ENCODE results near the gene PCDHA5. TPM values are rescaled to one million over a fixed set of nuclear protein-coding genes. Genes with fewer than 3 reads are reported as not detected.
A peak's percentile ranks its signal among the peaks of the same experiment; 100 is the strongest.

Gene PCDHA5
- total RNA-seq, 2 experiments from 2014 or later, result not detected

GRCh38 chr5:140868721-140869554 is 47.5 kb downstream of the PCDHA5 start, which contains the start of gene PCDHA11:
Gene PCDHA11 (plus strand): TSS chr5:140868957. CDS start chr5:140869104, 147 bp downstream.
- no TSS peak for BruUV-seq (replicated peaks)
- no peak for DNase-seq (ENCODE audit: low spot score)
- no peak within 1 kb of the TSS for H2AFZ ChIP-seq (ENCODE audit: low read length)
- no peaks in the 10 kb centered on the region for H3K36me3 ChIP-seq (ENCODE audit: insufficient read depth, low read length)
- H3K4me3 ChIP-seq (ENCODE audit: low read depth, low read length, poor library complexity, severe bottlenecking), result no peak within 1 kb of the TSS
- no peaks in the 10 kb centered on the region for H3K9me3 ChIP-seq (ENCODE audit: low read length)
- H4K20me1 ChIP-seq (ENCODE audit: insufficient read depth, low read length), result no peaks in the 10 kb centered on the region
- no peaks in the 10 kb centered on the region for H3K4me1 ChIP-seq (ENCODE audit: insufficient read depth, low read length, poor library complexity, severe bottlenecking)
- H3K9me2 ChIP-seq (ENCODE audit: insufficient read depth, low read length), result no peaks in the 10 kb centered on the region
- ChIA-PET CTCF (ENCODE audit: unreplicated experiment) (no interaction called here), POLR2A (no interaction called here)
- intact Hi-C loops (cut with micrococcal nuclease; ENCODE audit: unreplicated experiment), result no loop called here
- TF ChIP-seq, protein P1, sequence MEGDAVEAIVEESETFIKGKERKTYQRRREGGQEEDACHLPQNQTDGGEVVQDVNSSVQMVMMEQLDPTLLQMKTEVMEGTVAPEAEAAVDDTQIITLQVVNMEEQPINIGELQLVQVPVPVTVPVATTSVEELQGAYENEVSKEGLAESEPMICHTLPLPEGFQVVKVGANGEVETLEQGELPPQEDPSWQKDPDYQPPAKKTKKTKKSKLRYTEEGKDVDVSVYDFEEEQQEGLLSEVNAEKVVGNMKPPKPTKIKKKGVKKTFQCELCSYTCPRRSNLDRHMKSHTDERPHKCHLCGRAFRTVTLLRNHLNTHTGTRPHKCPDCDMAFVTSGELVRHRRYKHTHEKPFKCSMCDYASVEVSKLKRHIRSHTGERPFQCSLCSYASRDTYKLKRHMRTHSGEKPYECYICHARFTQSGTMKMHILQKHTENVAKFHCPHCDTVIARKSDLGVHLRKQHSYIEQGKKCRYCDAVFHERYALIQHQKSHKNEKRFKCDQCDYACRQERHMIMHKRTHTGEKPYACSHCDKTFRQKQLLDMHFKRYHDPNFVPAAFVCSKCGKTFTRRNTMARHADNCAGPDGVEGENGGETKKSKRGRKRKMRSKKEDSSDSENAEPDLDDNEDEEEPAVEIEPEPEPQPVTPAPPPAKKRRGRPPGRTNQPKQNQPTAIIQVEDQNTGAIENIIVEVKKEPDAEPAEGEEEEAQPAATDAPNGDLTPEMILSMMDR (conservative IDR thresholded peaks at IDR 0.05; ENCODE audit: low read length), result no peak
- TF ChIP-seq EZH2phosphoT487 (IDR thresholded peaks at IDR 0.05; ENCODE audit: borderline replicate concordance, low read depth, low read length), result no peak
- H3K79me2 ChIP-seq (ENCODE audit: insufficient read depth, low read depth, low read length), result no peaks in the 10 kb centered on the region
- H3K27ac ChIP-seq (ENCODE audit: low read depth, low read length, poor library complexity, severe bottlenecking), result no peak within 1 kb of the TSS
- H3K4me2 ChIP-seq (ENCODE audit: low read length), result no peak within 1 kb of the TSS

DNA sequence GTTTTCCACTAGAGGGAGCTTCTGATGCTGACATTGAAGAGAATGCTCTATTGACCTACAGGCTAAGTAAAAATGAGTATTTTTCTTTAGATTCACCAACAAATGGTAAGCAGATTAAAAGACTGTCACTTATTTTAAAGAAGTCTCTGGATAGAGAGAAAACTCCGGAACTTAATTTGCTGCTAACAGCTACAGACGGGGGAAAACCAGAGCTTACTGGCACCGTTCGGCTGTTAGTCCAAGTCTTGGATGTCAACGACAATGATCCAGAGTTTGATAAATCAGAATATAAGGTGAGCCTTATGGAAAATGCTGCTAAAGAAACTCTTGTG is 48.1 kb downstream of the PCDHA5 start:
- Histone ChIP-seq H3K4me1 (ENCODE audit: insufficient read depth, low read length, poor library complexity, severe bottlenecking) (no peaks in the 10 kb centered on the region), H3K27ac (ENCODE audit: low read depth, low read length, poor library complexity, severe bottlenecking) (no peak overlapping the region), H3K9me2 (ENCODE audit: insufficient read depth, low read length) (no peaks in the 10 kb centered on the region), H3K4me2 (ENCODE audit: low read length) (no peak overlapping the region), H2AFZ (ENCODE audit: low read length) (no peak overlapping the region), H4K20me1 (ENCODE audit: insufficient read depth, low read length) (no peaks in the 10 kb centered on the region), H3K36me3 (ENCODE audit: insufficient read depth, low read length) (no peaks in the 10 kb centered on the region), H3K4me3 (ENCODE audit: low read depth, low read length, poor library complexity, severe bottlenecking) (no peak overlapping the region), H3K9me3 (ENCODE audit: low read length) (no peaks in the 10 kb centered on the region), H3K79me2 (ENCODE audit: insufficient read depth, low read depth, low read length) (no peaks in the 10 kb centered on the region)
- CTCF ChIA-PET (ENCODE audit: unreplicated experiment), result no interaction called here
- POLR2A ChIA-PET, result no interaction called here
- DNase-seq (ENCODE audit: low spot score), result peak; percentile 4
- BruUV-seq (replicated peaks), result no TSS peak
- intact Hi-C loops (cut with micrococcal nuclease; ENCODE audit: unreplicated experiment), result no loop called here
- TF ChIP-seq, protein P1 (conservative IDR thresholded peaks at IDR 0.05; ENCODE audit: low read length), result peak; percentile 59; the same call in 1 of the 2 replicates
- TF ChIP-seq EZH2phosphoT487 (IDR thresholded peaks at IDR 0.05; ENCODE audit: borderline replicate concordance, low read depth, low read length), result no peak

All from OCI-LY7 (cell line).